Gastrocnemius medialis (tissue), 4 donors: Measurements from ENCODE around the gene ZRANB2. TPM values are rescaled to one million over a fixed set of nuclear protein-coding genes. Genes with fewer than 3 reads are reported as not detected.

Experiments
- ATAC-seq, 2 donors: fragments of 150-250 bp; one replicate each; pipeline ENCODE4 v1.9.1; 2016
- DNase-seq, 2 donors: peaks; one replicate each; pipeline ENCODE4 v3.0.0-alpha.2; 2019
- H3K27ac ChIP-seq, 4 donors: fragments of 200-600 bp; sonication (generic); 1 replicate in 1 of 4; 2 replicates in 3 of 4; pipeline ENCODE4 v1.5.1; 2016 to 2018; ENCODE audit warnings: mild to moderate bottlenecking in 2 of 4, moderate library complexity in 1 of 4
- H3K27me3 ChIP-seq, 3 donors: fragments of 200-600 bp; sonication (generic) in 2 of 3; 1 replicate in 1 of 3; 2 replicates in 2 of 3; pipeline versions ENCODE4 v1.5.1 to v1.6.0; 2016 to 2019; ENCODE audit warnings: mild to moderate bottlenecking in 1 of 3, moderate library complexity in 1 of 3
- H3K36me3 ChIP-seq, 2 donors: fragments of 200-600 bp; sonication (generic) in 1 of 2; one replicate each; pipeline ENCODE4 v1.5.1; 2017 to 2018
- H3K4me1 ChIP-seq, 2 donors: fragments of 200-600 bp; sonication (generic) in 1 of 2; one replicate each; pipeline ENCODE4 v1.5.1; 2016 to 2017; ENCODE audit warnings: mild to moderate bottlenecking in 2 of 2
- H3K4me3 ChIP-seq, 4 donors: fragments of 200-600 bp; sonication (generic) in 3 of 4; 1 replicate in 1 of 4; 2 replicates in 3 of 4; pipeline ENCODE4 v1.5.1; 2016 to 2019; ENCODE audit warnings: mild to moderate bottlenecking in 2 of 4
- H3K9me3 ChIP-seq, 3 donors: fragments of 200-600 bp; sonication (generic) in 2 of 3; 1 replicate in 1 of 3; 2 replicates in 2 of 3; pipeline ENCODE4 v1.5.1; 2016 to 2019
- CTCF ChIP-seq, 5 experiments: fragments of 450-650 bp in 3 of 5; fragments of 200-600 bp in 2 of 5; sonication (generic) in 2 of 5; IDR thresholded peaks in 4 of 5; conservative IDR thresholded peaks in 1 of 5; 1 replicate in 4 of 5; 2 replicates in 1 of 5; pipeline ENCODE4 v1.5.1; 2016 to 2019; ENCODE audit warnings: antibody characterized with exemption in 5 of 5, mild to moderate bottlenecking in 3 of 5, moderate library complexity in 3 of 5
- POLR2A ChIP-seq, 2 donors: fragments of 450-650 bp; IDR thresholded peaks; one replicate each; pipeline ENCODE4 v1.6.1; 2017; ENCODE audit warnings: antibody characterized with exemption in 2 of 2, mild to moderate bottlenecking in 2 of 2, moderate library complexity in 2 of 2
- in situ Hi-C, 4 donors: fragments of 200-750 bp; cut with MboI; loops; one replicate each; pipeline versions ENCODE4 v1.15.0 to v1.8.0; 2017; ENCODE audit warnings: low sequenced_read_pairs in 4 of 4
- intact Hi-C: fragments of 100-400 bp; cut with DNase I; formaldehyde crosslinking; loops from one replicate; pipeline ENCODE4 v1.15.1; 2023; ENCODE audit warnings: low total_unique reads
- microRNA counts, 2 donors: library from miRNA; unstranded; fragments of <30 nt; microRNA quantifications; one replicate each; lab custom pipeline; 2016
- microRNA-seq, 2 donors: library from miRNA; unstranded; fragments of <30 nt; microRNA quantifications; one replicate each; pipeline ENCODE4, GENCODE V29; 2016; ENCODE audit warnings: borderline replicate concordance in 2 of 2
- total RNA-seq, 4 donors: library from RNA; depleted of rRNA; stranded (reverse); fragments of >200 nt; gene quantifications; one replicate each; pipeline versions ENCODE4 v1.1.0 to v1.2.3, GENCODE V29; 2016

ZRANB2 gene
- total RNA-seq, 4 donors from 2014 or later, result 20.5 to 66.5 (median 24.1) TPM

- no peak overlapping the region for H3K27ac ChIP-seq
- intact Hi-C loops, result no loop called here
- H3K27me3 ChIP-seq, result no peaks in the 10 kb centered on the region
- no peaks in the 10 kb centered on the region for H3K36me3 ChIP-seq
- DNase-seq (no peak), ATAC-seq (no peak)
- in situ Hi-C loops, result no loop called here
- H3K4me1 ChIP-seq, result no peaks in the 10 kb centered on the region
- TF ChIP-seq POLR2A (IDR thresholded peaks at IDR 0.05), result no peak
- TF ChIP-seq CTCF (IDR thresholded peaks at IDR 0.05 in 4 of 5, conservative IDR thresholded peaks at IDR 0.05 in 1 of 5), result no peak
- no peak overlapping the region for H3K4me3 ChIP-seq
- H3K9me3 ChIP-seq, result no peaks in the 10 kb centered on the region
These were observed 57.3 kb downstream of the ZRANB2 start for GRCh38 chr1:71023515-71023914.

- Histone ChIP-seq H3K36me3 (no peaks in the 10 kb centered on the region), H3K27me3 (no peaks in the 10 kb centered on the region), H3K27ac (no peak overlapping the region), H3K9me3 (no peaks in the 10 kb centered on the region), H3K4me1 (no peaks in the 10 kb centered on the region), H3K4me3 (no peak overlapping the region)
- TF ChIP-seq CTCF (IDR thresholded peaks at IDR 0.05 in 4 of 5, conservative IDR thresholded peaks at IDR 0.05 in 1 of 5) (no peak), POLR2A (IDR thresholded peaks at IDR 0.05) (no peak)
- intact Hi-C loops (no loop called here), in situ Hi-C loops (no loop called here)
- ATAC-seq (no peak), DNase-seq (no peak)
These were observed 61.4 kb downstream of the ZRANB2 start for GRCh38 chr1:71019233-71019969.

- Histone ChIP-seq H3K27ac (no peak overlapping the region), H3K27me3 (no peaks in the 10 kb centered on the region), H3K9me3 (no peaks in the 10 kb centered on the region), H3K4me3 (no peak overlapping the region), H3K36me3 (no peaks in the 10 kb centered on the region), H3K4me1 (no peaks in the 10 kb centered on the region)
- ATAC-seq (no peak), DNase-seq (no peak)
- TF ChIP-seq CTCF (IDR thresholded peaks at IDR 0.05 in 4 of 5, conservative IDR thresholded peaks at IDR 0.05 in 1 of 5), result no peak
- TF ChIP-seq POLR2A (IDR thresholded peaks at IDR 0.05), result no peak
- in situ Hi-C loops, result no loop called here
- intact Hi-C loops, result no loop called here
These were observed 62.0 kb downstream of the ZRANB2 start for GRCh38 chr1:71018791-71019190.

GRCh38 chr1:71015745-71016144 is 65.1 kb downstream of the ZRANB2 start:
- H3K4me1 ChIP-seq, result no peaks in the 10 kb centered on the region
- H3K27ac ChIP-seq, result no peak overlapping the region
- no peak for DNase-seq
- H3K9me3 ChIP-seq, result no peaks in the 10 kb centered on the region
- no peaks in the 10 kb centered on the region for H3K27me3 ChIP-seq
- H3K4me3 ChIP-seq, result no peak overlapping the region
- TF ChIP-seq POLR2A (IDR thresholded peaks at IDR 0.05) (no peak), CTCF (IDR thresholded peaks at IDR 0.05 in 4 of 5, conservative IDR thresholded peaks at IDR 0.05 in 1 of 5) (no peak)
- ATAC-seq, result no peak
- H3K36me3 ChIP-seq, result no peaks in the 10 kb centered on the region
- in situ Hi-C loops, result no loop called here
- intact Hi-C loops, result no loop called here

GRCh38 chr1:71014178-71014579 is 66.7 kb downstream of the ZRANB2 start:
- Histone ChIP-seq H3K27me3 (no peaks in the 10 kb centered on the region), H3K36me3 (no peaks in the 10 kb centered on the region), H3K4me1 (no peaks in the 10 kb centered on the region), H3K27ac (no peak overlapping the region), H3K9me3 (no peaks in the 10 kb centered on the region), H3K4me3 (no peak overlapping the region)
- ATAC-seq (no peak), DNase-seq (no peak)
- in situ Hi-C loops, result no loop called here
- no peak for TF ChIP-seq POLR2A (IDR thresholded peaks at IDR 0.05)
- intact Hi-C loops, result no loop called here

MicroRNAs encoded within 50 kb of the gene (microRNA counts, 767-probe panel; counts per million panel counts)
- microRNA hsa-miR-186-5p (lab: Ali Mortazavi, UCI), result 356 to 448 counts per million in 2 donors

Small RNA genes lying within 50 kb of the gene (microRNA-seq; reads per million reads assigned to microRNA genes)
- gene MIR186, result 308 to 331 reads per million in 2 donors

Other genes with a start within 250 kb of the ZRANB2 start
- gene PTGER3, start 33.2 kb downstream of the ZRANB2 start, total RNA-seq, result 1 to 10 TPM in 1 of 4 donors, under 1 TPM in 2, not detected in 1; 0.12 to 1.5 (median 0.29) TPM